ENCODE results near the gene KLHL35. TPM values are rescaled to one million over a fixed set of nuclear protein-coding genes. Genes with fewer than 3 reads are reported as not detected.
A peak's percentile ranks its signal among the peaks of the same experiment; 100 is the strongest.

Gene KLHL35
- polyA plus RNA-seq, 1 experiment, result 0.81 TPM

GRCh38 chr11:75433443-75433842 lies 440 bp upstream of the KLHL35 start:
- no peak overlapping the region for H3K4me3 ChIP-seq (ENCODE audit: low read depth, low read length)
- H3K27me3 ChIP-seq (ENCODE audit: control insufficient read depth, insufficient read depth, low read length), result peaks cover 55% of the 10 kb centered on the region
- H3K9me3 ChIP-seq (ENCODE audit: control insufficient read depth, insufficient read depth, low read length), result peaks cover 10% of the 10 kb centered on the region
- ChIA-PET POLR2A (no interaction called here), CTCF (interaction anchor here (1.2 to 2.1 kb wide), 3 partner anchors 11 to 25 kb away, joined by 3 to 6 read pairs (median 3); no protein-coding TSS in a partner anchor)
- DNase-seq (ENCODE audit: low read depth, low spot score), result no peak
- no peak overlapping the region for H3K27ac ChIP-seq (ENCODE audit: low read depth, low read length)
- TF ChIP-seq CTCF (IDR thresholded peaks at IDR 0.05; ENCODE audit: low read depth, low read length), result no peak

GRCh38 chr11:75431533-75432525 lies 1.2 kb downstream of the KLHL35 start:
- TF ChIP-seq CTCF (IDR thresholded peaks at IDR 0.05; ENCODE audit: low read depth, low read length), result no peak
- no peak for DNase-seq (ENCODE audit: low read depth, low spot score)
- POLR2A ChIA-PET, result interaction anchor here (0.6 to 1.1 kb wide), 2 partner anchors 9 to 122 kb away, joined by 3 to 5 read pairs; no protein-coding TSS in a partner anchor
- H3K9me3 ChIP-seq (ENCODE audit: control insufficient read depth, insufficient read depth, low read length), result peaks cover 14% of the 10 kb centered on the region
- CTCF ChIA-PET, result interaction anchor here (1.0 to 1.2 kb wide), 2 partner anchors 14 to 24 kb away, joined by 3 to 6 read pairs; no protein-coding TSS in a partner anchor
- peaks cover 57% of the 10 kb centered on the region for H3K27me3 ChIP-seq (ENCODE audit: control insufficient read depth, insufficient read depth, low read length)
- no peak overlapping the region for H3K4me3 ChIP-seq (ENCODE audit: low read depth, low read length)
- H3K27ac ChIP-seq (ENCODE audit: low read depth, low read length), result no peak overlapping the region

DNA sequence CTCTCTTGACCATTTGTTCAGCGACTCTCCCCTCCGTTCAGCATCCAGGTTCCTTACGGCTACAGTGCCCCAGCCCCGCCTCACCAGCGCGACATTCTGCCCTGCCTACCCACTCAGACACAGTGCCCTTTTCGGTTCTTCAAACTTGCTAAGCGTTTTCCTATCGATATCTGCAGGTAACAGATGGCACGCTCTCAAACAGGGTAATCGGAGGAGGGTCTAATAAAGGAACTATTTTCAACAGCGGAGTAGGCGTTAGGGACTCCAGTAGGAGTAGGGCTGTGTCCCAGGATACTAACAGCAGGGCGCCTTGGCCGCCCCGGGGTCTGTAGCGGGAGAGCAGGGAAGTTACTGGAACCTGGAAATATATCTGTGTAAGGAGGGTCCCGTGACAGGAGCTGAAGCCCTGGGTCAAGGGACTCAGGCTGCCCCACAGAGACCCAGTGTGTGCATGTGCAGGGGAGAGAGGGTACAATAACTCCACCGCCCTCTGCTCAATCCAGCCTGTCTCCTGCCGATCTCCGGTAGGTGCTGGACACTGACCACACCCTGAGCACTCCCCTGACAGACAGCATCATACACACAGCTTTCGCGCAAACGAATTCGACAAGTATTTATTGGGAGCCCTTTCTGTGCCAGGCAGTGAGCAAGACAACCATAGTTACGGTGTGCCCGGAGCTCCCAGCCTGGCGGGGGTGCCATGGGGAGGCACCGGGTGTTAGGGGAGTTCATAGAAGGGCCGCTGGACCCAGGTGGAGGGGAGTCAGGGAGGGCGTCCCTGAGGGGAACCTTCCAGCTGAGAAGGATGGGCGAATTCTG lies 2.1 kb downstream of the KLHL35 start:
- no peak for DNase-seq (ENCODE audit: low read depth, low spot score)
- TF ChIP-seq CTCF (IDR thresholded peaks at IDR 0.05; ENCODE audit: low read depth, low read length), result no peak
- no peak overlapping the region for H3K27ac ChIP-seq (ENCODE audit: low read depth, low read length)
- CTCF ChIA-PET, result interaction anchor here (1.0 to 1.2 kb wide), 2 partner anchors 15 to 23 kb away, joined by 3 to 6 read pairs; no protein-coding TSS in a partner anchor
- POLR2A ChIA-PET, result no interaction called here
- H3K9me3 ChIP-seq (ENCODE audit: control insufficient read depth, insufficient read depth, low read length), result peaks cover 14% of the 10 kb centered on the region
- H3K27me3 ChIP-seq (ENCODE audit: control insufficient read depth, insufficient read depth, low read length), result peaks cover 56% of the 10 kb centered on the region
- H3K4me3 ChIP-seq (ENCODE audit: low read depth, low read length), result peak overlapping the region; percentile 44

GRCh38 chr11:75429902-75430713 lies 2.9 kb downstream of the KLHL35 start:
- Histone ChIP-seq H3K9me3 (ENCODE audit: control insufficient read depth, insufficient read depth, low read length) (peaks cover 14% of the 10 kb centered on the region), H3K27ac (ENCODE audit: low read depth, low read length) (no peak overlapping the region), H3K27me3 (ENCODE audit: control insufficient read depth, insufficient read depth, low read length) (peaks cover 56% of the 10 kb centered on the region), H3K4me3 (ENCODE audit: low read depth, low read length) (peak overlapping the region; percentile 44)
- TF ChIP-seq CTCF (IDR thresholded peaks at IDR 0.05; ENCODE audit: low read depth, low read length), result no peak
- CTCF ChIA-PET, result no interaction called here
- POLR2A ChIA-PET, result no interaction called here
- no peak for DNase-seq (ENCODE audit: low read depth, low spot score)

All from AG04450 (cell line).